ENCODE measurements around the gene CNBP. TPM values are rescaled to one million over a fixed set of nuclear protein-coding genes. Genes with fewer than 3 reads are reported as not detected.

The CNBP gene
- polyA plus RNA-seq, 4 donors = 401 to 432 (median 416) TPM

GRCh38 chr3:129132097-129132866 lies 51.4 kb downstream of the CNBP start:
- DNase-seq (ENCODE audit: low read depth in 4 of 4, low spot score in 3 of 4) = no peak

- DNase-seq (ENCODE audit: low read depth in 4 of 4, low spot score in 3 of 4) = no peak
Measured at GRCh38 chr3:129131465-129132088, 52.1 kb downstream of the CNBP start.

DNA sequence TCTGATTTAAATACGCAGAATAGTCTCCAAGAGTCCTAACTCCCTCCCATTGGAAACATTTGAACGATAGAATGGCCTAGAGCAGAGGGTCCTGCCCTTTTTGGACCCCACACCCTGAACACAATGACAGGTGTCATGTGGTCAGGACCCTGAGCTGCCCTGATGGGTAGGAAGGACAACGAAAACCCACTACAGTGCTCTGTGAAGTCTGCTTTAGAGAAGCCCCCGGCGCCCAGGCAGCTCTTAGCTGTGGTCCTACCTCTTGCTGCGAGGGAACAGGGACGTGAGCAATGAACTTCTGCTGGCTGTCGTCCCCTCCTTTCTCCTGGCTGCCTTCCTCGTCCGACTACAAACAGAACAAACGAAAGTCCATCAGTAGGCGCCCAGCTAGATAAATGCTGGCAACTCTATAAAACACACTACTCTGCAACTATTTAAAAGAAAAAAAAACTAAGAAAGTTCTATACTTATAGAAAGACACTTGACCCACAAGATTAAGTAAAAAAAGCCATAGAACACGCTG lies 53.3 kb downstream of the CNBP start:
- DNase-seq (ENCODE audit: low read depth in 4 of 4, low spot score in 3 of 4) = no peak

DNA sequence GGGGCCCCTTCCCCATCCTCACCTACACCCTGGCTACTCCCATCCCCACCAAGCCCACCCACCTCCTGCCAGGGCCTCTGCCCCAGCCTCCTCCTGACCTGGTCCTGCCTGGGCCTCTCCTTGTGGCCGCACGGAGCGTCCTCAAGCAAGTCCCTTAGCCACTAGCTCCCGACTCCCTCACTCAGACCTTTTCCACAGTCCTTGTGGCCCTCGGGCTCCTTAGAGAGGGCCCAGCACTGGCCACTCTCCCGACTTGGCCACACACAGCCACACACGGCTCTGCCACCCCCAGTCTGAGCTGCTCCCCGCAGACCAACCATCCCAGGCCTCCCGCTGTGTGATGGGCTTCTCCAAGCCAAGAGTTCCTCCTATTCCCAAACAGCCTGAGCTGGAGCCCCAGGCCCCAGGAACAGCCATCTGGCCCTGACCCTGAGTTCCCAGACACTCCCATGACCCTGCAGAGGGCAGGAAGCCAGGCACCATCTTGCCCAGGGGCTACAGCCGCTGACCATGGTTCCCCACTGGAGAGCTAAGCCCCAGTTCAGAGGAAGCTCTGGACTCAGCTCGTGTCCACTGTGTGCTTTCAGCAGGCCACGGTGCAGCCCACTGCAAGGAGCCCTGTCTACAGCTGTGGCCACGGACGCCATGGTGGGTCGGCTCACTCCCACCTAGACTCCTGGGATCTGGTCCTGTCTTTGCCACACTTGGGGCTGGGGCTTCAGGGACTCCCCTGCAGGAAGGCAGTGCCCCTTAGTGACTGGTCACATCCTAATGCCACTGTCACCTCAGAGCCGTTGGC lies 55.1 kb downstream of the CNBP start:
- no peak for DNase-seq (ENCODE audit: low read depth in 4 of 4, low spot score in 3 of 4)

- DNase-seq (ENCODE audit: low read depth in 4 of 4, low spot score in 3 of 4) = no peak
Measured at GRCh38 chr3:129126726-129127280, 56.9 kb downstream of the CNBP start.

DNA sequence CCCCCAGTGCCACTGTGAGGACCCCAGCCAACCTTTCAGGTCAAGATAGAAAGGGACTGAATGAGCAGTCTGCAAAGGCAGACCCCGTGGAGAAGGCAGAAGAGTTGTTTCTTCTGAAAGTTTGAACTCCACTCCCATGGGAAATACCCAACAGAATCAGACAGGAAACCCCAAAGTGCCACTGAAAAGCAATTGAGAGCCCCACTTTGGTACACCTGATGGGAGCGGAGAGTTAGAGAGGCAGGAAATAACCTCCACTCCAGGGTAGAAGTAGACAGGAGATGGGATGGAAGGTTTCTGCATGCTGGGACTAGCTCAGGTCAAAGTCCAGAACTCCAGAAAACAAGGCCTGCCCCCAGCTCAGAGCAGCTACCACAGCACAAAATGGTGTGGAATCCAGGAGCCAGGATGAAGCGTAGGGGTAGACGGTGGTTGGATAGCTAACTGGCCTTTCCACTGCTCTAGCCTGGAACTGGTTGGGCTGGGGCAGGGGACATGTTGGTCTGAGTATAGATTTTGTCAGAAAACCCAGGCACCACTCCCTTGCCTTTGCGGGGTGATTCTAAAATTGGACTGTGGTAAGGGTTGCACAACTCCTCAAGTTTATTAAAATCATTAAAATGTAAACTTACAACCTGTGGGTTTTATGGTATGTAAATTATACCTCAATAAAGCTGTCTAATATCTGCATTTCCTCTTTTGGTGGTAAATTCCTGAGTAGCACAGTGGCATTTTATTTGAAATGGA lies 60.2 kb downstream of the CNBP start:
- DNase-seq (ENCODE audit: low read depth in 4 of 4, low spot score in 3 of 4) = no peak

GRCh38 chr3:129122412-129123011 lies 61.2 kb downstream of the CNBP start:
- DNase-seq (ENCODE audit: low read depth in 4 of 4, low spot score in 3 of 4) = peak in 1 of 4 donors; percentile 20

DNA sequence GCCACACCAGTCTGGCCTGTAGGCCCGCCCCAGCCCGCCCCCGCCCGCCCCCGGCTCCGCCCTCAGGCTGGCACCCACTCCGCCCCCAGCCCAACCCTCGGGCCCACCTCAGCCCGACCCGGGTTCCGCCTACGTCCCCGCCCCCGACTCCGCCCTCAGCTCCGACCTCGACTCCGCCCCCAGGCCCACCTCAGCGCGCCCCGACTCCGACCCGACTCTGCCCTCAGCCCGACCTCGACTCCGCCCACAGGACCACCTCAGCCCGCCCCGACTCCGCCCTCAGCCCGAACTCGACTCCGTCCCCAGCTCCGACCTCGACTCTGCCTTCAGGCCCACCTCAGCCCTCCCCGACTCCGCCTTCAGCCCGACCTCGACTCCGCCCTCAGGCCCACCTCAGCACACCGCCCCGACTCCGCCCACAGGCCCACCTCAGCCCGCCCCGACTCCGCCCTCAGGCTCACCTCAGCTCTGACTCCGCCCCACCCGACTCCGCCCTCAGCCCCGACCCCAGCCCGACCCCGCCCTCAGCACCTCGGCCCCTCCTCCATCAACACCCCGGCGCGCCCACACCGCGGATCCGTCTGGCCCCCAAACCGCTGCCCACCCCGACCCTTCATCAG lies 61.8 kb downstream of the CNBP start, which contains the start of gene RAB43:
RAB43 (minus strand) TSS at position 13 of the 620 bp plus-strand sequence. CDS start 315 bp downstream, outside the sequence.
- peak; percentile 81 to 84 (median 82) for DNase-seq (ENCODE audit: low read depth in 4 of 4, low spot score in 3 of 4)

GRCh38 chr3:129121016-129121791 lies 62.5 kb downstream of the CNBP start:
- peak in 1 of 4 donors; percentile 31 for DNase-seq (ENCODE audit: low read depth in 4 of 4, low spot score in 3 of 4)

DNA sequence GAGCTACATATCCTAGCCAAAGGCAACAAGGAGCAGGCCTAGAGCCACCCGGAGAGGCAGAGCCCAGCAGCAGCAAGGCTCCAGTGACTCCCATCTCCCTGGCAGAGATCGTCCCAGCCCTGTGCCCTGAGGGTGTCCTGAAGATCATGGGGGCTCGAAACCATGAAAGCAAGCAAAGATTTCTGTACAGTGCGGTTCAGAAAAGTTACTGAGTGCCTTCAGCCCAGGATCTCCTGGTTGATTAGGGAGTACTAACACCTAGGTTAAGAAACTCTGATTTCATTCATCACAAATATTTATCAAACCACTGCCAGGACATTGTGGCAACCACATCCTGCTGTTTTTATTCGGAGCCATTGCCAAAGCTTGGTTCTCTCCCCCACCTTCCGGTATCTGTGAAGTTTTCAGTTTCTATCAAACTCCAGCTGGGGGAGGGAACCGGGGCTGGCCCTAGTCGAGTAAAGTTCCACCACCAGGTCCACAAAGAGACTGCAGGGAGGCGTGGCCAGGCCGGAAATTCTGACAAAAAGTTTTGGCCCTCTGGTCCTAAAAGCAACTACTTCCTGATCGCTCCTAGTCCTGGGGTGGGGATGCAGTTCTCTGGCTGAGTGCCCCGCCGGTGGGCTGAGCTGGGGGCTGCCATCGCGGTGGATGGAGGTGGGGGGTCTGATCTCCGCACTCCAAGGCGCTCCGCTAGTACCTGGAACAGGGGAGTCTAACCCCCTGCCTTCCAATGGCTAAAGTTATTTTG lies 63.3 kb downstream of the CNBP start:
- peak; percentile 70 to 82 (median 77) for DNase-seq (ENCODE audit: low read depth in 4 of 4, low spot score in 3 of 4)

- DNase-seq (ENCODE audit: low read depth in 4 of 4, low spot score in 3 of 4) = no peak
Measured at GRCh38 chr3:129119365-129120100, 64.2 kb downstream of the CNBP start.

DNA sequence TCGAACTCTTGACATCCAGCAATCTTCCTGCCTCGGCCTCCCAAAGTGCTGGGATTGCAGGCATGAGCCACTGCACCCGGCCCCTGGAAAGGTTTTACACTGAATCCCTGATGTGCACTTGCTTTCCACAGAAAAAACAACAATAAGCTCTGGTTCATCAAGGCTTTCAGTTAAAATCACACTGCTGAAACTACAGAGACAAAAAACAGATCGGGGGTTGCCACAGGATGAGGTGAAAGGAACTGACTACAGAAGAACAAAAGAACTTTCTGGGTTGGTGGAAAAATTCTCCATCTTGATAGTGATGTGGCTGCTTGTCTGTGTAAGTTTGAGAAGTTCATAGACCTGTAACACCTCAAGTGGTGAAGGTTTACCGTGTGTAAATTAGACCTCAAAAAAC lies 65.0 kb downstream of the CNBP start:
- DNase-seq (ENCODE audit: low read depth in 4 of 4, low spot score in 3 of 4) = no peak

Other genes with a start within 250 kb of the CNBP start
- gene CFAP92, start 189.8 kb downstream of the CNBP start, polyA plus RNA-seq (ENCODE audit: insufficient read length in 4 of 4) = 1 to 10 TPM in 3 of 4 donors, under 1 TPM in 1; 0.93 to 1.5 (median 1.2) TPM
- 1 to 10 TPM; 2.1 to 3.0 (median 2.7) TPM for gene EFCC1, start 182.6 kb downstream of the CNBP start, polyA plus RNA-seq (ENCODE audit: insufficient read length in 4 of 4)
- 1 to 10 TPM in 2 of 4 donors, under 1 TPM in 2; 0.97 to 2.4 (median 1.1) TPM for gene GP9, start 123.1 kb downstream of the CNBP start, polyA plus RNA-seq (ENCODE audit: insufficient read length in 4 of 4)
- 1 to 10 TPM; 5.6 to 7.2 (median 6.5) TPM for gene RAB43, start 62.1 kb downstream of the CNBP start, polyA plus RNA-seq (ENCODE audit: insufficient read length in 4 of 4)
- gene ISY1, start 22.8 kb downstream of the CNBP start, polyA plus RNA-seq (ENCODE audit: insufficient read length in 4 of 4) = 10 to 100 TPM; 48.6 to 56.0 (median 50.8) TPM
- 100 to 1,000 TPM; 151 to 163 (median 153) TPM for gene COPG1, start 65.7 kb upstream of the CNBP start, polyA plus RNA-seq (ENCODE audit: insufficient read length in 4 of 4)
- 10 to 100 TPM; 52.3 to 54.8 (median 52.8) TPM for gene HMCES, start 95.0 kb upstream of the CNBP start, polyA plus RNA-seq (ENCODE audit: insufficient read length in 4 of 4)
- gene EFCAB12, start 244.7 kb upstream of the CNBP start, polyA plus RNA-seq (ENCODE audit: insufficient read length in 4 of 4) = 1 to 10 TPM; 3.4 to 3.7 (median 3.4) TPM

Measured in right renal pelvis (tissue), 4 donors.